ENCODE measurements around the gene RAPSN.

The RAPSN gene

DNA sequence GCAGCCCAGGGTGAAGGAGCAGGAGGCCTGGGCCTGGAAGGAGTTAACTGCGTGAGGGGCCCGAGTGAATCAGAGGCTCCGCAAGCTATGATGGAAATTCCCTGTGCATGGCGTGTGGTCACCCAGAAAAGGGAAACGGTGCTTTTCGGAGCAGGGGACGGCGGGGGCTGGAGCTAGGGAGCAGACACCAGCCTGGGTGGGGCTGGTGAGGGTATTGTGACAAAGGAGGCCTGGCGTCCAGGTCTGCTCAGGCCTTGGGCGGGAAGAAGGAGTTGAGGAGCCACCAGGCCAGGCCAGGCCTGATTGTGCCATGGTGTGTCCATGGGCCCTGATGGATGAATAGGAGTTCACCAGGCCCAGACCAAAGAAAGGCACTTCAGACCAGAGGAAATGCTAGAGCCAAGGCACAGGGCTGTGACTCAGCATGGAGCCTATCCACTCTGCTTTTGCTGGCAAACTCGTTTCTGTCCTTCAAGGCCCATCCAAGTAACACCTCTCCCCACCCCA lies 57.8 kb downstream of the RAPSN start:
- DNase-seq (ENCODE audit: low spot score): no peak

DNA sequence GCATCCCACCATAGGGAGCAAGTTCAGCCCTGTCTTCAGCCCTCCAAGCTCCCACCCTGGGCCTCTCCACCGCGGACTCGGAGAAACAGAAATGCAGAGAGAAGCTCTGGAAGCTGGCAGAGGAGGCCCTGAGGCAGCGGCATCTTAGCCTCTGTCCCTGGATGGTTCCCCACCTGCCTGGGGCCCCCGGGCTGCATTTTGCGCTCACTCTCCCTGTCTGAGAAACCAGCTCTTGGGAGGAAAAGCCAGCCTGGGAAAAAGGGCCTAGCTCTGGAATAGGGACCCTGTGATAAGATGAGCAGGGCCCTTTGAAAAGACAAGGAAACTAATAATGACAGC lies 58.5 kb downstream of the RAPSN start:
- DNase-seq (ENCODE audit: low spot score): no peak
- FAIRE-seq: no peak

More for the DNA sequence above, 57.8 kb downstream of the RAPSN start:
- FAIRE-seq: no peak

DNA sequence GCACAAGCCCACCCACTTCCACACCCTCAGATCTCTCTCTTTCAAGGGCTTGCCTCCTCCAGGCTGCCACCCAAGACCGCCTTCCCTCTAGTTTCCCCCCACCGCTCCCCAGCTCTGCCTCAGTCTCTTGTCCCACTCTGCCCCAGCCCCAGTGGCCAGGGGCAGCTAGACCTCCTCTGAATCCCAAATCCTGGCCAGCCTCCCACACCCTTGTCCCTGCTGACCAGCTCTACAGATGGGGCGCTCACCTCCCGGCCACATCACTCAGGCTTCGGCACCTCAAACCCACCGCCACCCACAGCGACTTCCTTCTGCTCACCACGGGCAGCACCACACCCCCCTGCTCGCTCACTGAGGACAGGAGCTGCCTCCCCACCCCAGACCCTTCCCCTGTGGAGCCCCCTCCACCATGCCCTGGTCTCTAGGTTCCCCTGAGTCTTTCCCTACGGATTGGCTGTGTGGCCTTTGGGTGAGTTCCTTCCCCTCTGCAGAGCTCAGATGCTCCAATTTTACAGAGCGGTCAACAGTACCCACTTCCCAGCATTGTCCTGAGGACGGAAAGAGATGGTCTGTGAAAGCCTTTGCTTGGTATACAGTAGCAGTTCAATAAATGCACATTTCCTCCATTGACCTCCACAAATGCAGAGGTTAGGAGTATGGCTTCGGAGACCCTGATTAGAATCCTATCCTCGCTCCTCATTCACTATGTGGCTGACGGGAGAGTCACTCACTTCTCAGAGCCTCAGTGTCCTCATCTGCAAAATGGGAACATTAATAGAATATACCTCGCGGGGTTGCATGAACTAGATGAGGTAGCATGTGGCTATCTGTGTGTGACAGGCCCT lies 59.1 kb downstream of the RAPSN start:
- DNase-seq (ENCODE audit: low spot score) (no peak), FAIRE-seq (no peak)

DNA sequence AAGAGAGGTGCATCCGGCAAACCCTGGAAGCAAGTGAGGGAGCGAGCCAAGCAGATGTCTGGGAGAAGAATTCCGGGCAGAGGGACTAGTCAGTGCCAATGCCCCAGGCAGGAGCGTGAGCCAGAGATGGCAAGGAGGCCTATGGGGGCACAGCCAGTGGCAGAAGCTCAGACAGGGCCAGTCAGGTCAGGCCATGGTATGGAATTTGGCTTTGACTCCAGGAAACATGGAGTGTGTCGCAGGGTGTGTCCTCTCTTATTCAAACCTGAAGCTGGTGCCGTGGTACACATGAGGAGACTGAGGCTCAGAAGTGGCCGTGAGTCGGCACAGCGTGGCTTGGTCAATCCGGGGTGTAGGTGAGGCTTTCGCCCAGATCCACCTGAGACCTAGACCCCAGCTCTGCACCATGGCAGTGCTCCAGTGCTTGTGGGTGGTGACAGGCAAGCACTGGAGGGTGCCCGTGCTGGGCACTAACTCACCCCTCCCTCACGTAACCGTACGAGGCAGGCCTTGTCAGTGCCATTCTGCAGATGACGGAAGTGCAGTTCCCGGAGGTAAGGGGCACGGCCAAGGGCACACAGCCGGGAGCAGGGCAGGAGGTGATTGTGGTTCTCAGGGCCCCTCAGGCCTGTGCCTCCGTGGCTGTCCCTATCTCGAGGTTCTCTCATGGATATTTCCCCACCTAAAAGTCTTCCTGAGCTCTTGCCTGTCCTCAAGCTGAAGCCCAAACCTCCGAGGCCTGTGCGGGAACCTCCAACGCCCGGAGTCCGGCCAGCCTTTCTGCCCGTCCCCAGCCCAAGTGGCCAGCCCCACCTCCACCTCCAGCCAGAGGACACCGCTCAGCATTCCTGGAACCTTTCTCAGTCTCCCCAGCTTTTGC lies 60.0 kb downstream of the RAPSN start:
- peak; percentile 20 for FAIRE-seq
- no peak for DNase-seq (ENCODE audit: low spot score)

DNA sequence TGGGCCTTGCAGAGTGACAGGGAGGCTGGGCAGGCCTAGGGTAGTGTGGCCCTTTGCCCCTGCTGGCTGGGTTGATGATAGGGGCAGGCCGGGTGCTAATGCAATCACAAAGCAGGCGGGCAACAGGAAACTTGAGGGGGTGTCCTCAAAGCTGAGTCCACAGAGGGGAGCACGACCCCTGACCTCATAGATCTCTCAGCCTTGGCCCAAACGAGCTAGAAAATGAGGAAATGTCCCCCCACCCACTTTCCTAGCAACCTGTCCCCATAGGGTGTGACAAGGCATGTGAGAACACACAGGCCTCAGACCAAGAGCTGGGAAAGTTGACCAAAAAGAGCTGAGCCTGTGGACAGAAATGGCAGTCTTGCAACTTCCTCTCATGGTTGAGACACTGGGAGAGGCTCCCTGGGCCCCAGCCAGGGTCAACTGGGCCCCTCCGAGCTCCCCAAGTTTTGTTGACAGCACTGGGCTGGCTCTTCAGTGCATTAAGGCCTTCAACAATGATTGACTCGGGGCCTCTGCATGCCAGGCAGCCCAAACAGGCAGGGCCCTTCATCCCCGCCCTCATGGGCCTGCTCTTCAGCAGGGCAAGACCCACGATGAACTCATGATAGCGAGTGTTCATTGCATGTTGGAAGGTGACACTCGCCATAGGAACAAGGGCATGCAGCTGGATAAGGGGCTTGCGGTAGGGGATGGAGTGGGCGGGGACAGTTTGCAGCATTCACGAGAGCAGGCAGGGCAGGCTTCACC lies 60.8 kb downstream of the RAPSN start:
- FAIRE-seq (no peak), DNase-seq (ENCODE audit: low spot score) (no peak)
